ENCODE data around the gene CTNNA3. TPM values are rescaled to one million over a fixed set of nuclear protein-coding genes. Genes with fewer than 3 reads are reported as not detected.

CTNNA3 gene
- total RNA-seq, 1 experiment from 2014 or later: 0.32 TPM

DNA sequence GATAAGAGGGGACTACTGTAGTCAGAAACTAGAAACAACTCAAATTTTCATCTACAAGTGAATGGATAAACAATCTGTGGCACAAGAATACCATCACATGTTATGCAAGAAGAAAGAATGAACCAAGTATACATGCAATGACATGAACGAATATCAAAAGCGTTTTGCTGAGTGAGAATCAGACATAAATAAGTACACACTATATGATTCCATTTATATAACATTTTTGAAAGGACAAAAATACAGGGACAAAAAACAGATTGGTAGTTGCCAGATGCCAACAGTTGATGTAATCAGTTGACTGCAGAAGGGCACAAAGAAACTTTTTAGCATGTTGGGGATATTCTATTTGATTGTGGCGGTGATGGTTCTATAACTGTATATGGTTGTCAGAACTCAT is 33.6 kb downstream of the CTNNA3 start:
- no TSS peak for BruUV-seq (replicated peaks)
- intact Hi-C loops (cut with micrococcal nuclease): no loop called here
- peaks cover 13 to 21% of the 10 kb centered on the region in 2 experiments for H3K4me1 ChIP-seq (ENCODE audit: control insufficient read depth in 1 of 2, insufficient read depth in 2 of 2, low read length in 2 of 2)
- no peak overlapping the region for H3K4me3 ChIP-seq (replicated peaks in 1 of 2; ENCODE audit: low read depth in 1 of 2, low read length in 2 of 2)
- H3K9me3 ChIP-seq (ENCODE audit: control insufficient read depth in 1 of 2, insufficient read depth in 1 of 2, low read depth in 1 of 2, low read length in 2 of 2): no peaks in the 10 kb centered on the region
- no peak overlapping the region for H3K27ac ChIP-seq (ENCODE audit: low read depth, low read length)
- H2AFZ ChIP-seq (ENCODE audit: low read depth, low read length, poor library complexity, severe bottlenecking): no peak overlapping the region
- no peak for ATAC-seq
- TF ChIP-seq, protein P1, sequence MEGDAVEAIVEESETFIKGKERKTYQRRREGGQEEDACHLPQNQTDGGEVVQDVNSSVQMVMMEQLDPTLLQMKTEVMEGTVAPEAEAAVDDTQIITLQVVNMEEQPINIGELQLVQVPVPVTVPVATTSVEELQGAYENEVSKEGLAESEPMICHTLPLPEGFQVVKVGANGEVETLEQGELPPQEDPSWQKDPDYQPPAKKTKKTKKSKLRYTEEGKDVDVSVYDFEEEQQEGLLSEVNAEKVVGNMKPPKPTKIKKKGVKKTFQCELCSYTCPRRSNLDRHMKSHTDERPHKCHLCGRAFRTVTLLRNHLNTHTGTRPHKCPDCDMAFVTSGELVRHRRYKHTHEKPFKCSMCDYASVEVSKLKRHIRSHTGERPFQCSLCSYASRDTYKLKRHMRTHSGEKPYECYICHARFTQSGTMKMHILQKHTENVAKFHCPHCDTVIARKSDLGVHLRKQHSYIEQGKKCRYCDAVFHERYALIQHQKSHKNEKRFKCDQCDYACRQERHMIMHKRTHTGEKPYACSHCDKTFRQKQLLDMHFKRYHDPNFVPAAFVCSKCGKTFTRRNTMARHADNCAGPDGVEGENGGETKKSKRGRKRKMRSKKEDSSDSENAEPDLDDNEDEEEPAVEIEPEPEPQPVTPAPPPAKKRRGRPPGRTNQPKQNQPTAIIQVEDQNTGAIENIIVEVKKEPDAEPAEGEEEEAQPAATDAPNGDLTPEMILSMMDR (IDR thresholded peaks at IDR 0.05 in 2 of 3, conservative IDR thresholded peaks at IDR 0.05 in 1 of 3; ENCODE audit: borderline replicate concordance in 1 of 3, insufficient read depth in 1 of 3, low read depth in 2 of 3, low read length in 2 of 3): no peak
- TF ChIP-seq ZFX (IDR thresholded peaks at IDR 0.05) (no peak), POLR2A (IDR thresholded peaks at IDR 0.05; ENCODE audit: borderline replicate concordance, extremely low read depth, insufficient read depth, insufficient read length) (no peak), RAD21 (IDR thresholded peaks at IDR 0.05; ENCODE audit: low read depth) (no peak), CBX3 (IDR thresholded peaks at IDR 0.05; ENCODE audit: low read depth) (no peak), SIN3A (IDR thresholded peaks at IDR 0.05; ENCODE audit: low read depth) (no peak), FOSL1 (IDR thresholded peaks at IDR 0.05; ENCODE audit: low read depth) (no peak), SRF (IDR thresholded peaks at IDR 0.05; ENCODE audit: low read depth) (no peak), EGR1 (IDR thresholded peaks at IDR 0.05; ENCODE audit: low read depth) (no peak)
- ChIA-PET RAD21 (ENCODE audit: low non-redundant PET in 1 of 2, low total read pairs in 2 of 2, uncharacterized antibody in 2 of 2, unreplicated experiment in 2 of 2) (no interaction called here), CTCF (interaction anchor here (1.3 kb wide), 1 partner anchor 126 kb away, joined by 3 read pairs; no protein-coding TSS in a partner anchor), POLR2A (no interaction called here)
- no peaks in the 10 kb centered on the region for H3K79me2 ChIP-seq (ENCODE audit: insufficient read depth, low read length)
- DNase-seq (ENCODE audit: low read depth, low spot score): no peak
- H4K20me1 ChIP-seq (ENCODE audit: insufficient read depth): no peaks in the 10 kb centered on the region
- H3K27me3 ChIP-seq (ENCODE audit: insufficient read depth, low read length): no peaks in the 10 kb centered on the region
- no peaks in the 10 kb centered on the region for H3K36me3 ChIP-seq (ENCODE audit: control insufficient read depth in 1 of 2, insufficient read depth in 2 of 2, low read length in 2 of 2)
- no peaks in the 10 kb centered on the region for H3K9me2 ChIP-seq (ENCODE audit: insufficient read depth)
- no peak overlapping the region for H3K9ac ChIP-seq (ENCODE audit: low read length)
- no peak overlapping the region for H3K4me2 ChIP-seq (ENCODE audit: low read length)

DNA sequence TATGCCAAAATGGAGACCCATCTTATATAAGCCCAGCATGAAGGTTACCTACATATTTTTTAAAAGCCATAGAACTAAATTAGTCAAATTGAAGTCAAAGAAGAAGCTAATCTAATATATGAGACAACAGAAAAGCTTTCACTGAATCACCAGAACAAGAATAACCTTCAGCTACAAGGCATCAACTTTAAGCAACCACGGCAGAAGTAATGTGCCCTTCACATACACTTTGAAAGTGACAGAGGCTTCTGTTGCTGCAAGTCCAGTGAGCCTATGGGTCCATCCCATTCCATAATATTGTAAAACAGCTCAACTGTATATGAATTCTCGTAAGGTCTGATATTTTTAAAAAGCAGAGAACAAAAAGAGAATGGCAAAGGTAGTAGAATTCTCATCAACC is 36.5 kb downstream of the CTNNA3 start:
- Histone ChIP-seq H3K9me2 (ENCODE audit: insufficient read depth) (no peaks in the 10 kb centered on the region), H4K20me1 (ENCODE audit: insufficient read depth) (no peaks in the 10 kb centered on the region), H3K4me3 (replicated peaks in 1 of 2; ENCODE audit: low read depth in 1 of 2, low read length in 2 of 2) (no peak overlapping the region), H3K27ac (ENCODE audit: low read depth, low read length) (no peak overlapping the region), H3K9ac (ENCODE audit: low read length) (no peak overlapping the region), H3K36me3 (ENCODE audit: control insufficient read depth in 1 of 2, insufficient read depth in 2 of 2, low read length in 2 of 2) (no peaks in the 10 kb centered on the region), H3K79me2 (ENCODE audit: insufficient read depth, low read length) (no peaks in the 10 kb centered on the region), H3K4me2 (ENCODE audit: low read length) (no peak overlapping the region), H3K9me3 (ENCODE audit: control insufficient read depth in 1 of 2, insufficient read depth in 1 of 2, low read depth in 1 of 2, low read length in 2 of 2) (no peaks in the 10 kb centered on the region), H3K27me3 (ENCODE audit: insufficient read depth, low read length) (no peaks in the 10 kb centered on the region), H3K4me1 (ENCODE audit: control insufficient read depth in 1 of 2, insufficient read depth in 2 of 2, low read length in 2 of 2) (no peaks in the 10 kb centered on the region; a peak in 1 of 4 replicates), H2AFZ (ENCODE audit: low read depth, low read length, poor library complexity, severe bottlenecking) (no peak overlapping the region)
- CTCF ChIA-PET: interaction anchor here (1.6 kb wide), 1 partner anchor 38 kb away, joined by 3 read pairs; no protein-coding TSS in a partner anchor
- TF ChIP-seq EGR1 (IDR thresholded peaks at IDR 0.05; ENCODE audit: low read depth): no peak
- TF ChIP-seq POLR2A (IDR thresholded peaks at IDR 0.05; ENCODE audit: borderline replicate concordance, extremely low read depth, insufficient read depth, insufficient read length): no peak
- TF ChIP-seq YY1 (IDR thresholded peaks at IDR 0.05; ENCODE audit: extremely low read depth, insufficient replicate concordance, low read depth, low read length): no peak
- TF ChIP-seq CEBPB (IDR thresholded peaks at IDR 0.05; ENCODE audit: low read depth): no peak
- TF ChIP-seq, protein P2, sequence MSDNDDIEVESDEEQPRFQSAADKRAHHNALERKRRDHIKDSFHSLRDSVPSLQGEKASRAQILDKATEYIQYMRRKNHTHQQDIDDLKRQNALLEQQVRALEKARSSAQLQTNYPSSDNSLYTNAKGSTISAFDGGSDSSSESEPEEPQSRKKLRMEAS (IDR thresholded peaks at IDR 0.05): no peak
- POLR2A ChIA-PET: no interaction called here
- RAD21 ChIA-PET (ENCODE audit: low non-redundant PET in 1 of 2, low total read pairs in 2 of 2, uncharacterized antibody in 2 of 2, unreplicated experiment in 2 of 2): no interaction called here
- DNase-seq (ENCODE audit: low read depth, low spot score): no peak
- no peak for ATAC-seq
- intact Hi-C loops (cut with micrococcal nuclease): no loop called here
- BruUV-seq (replicated peaks): no TSS peak
